ENCODE measurements around the gene PRKG2. TPM values are rescaled to one million over a fixed set of nuclear protein-coding genes. Genes with fewer than 3 reads are reported as not detected.

PRKG2 gene
- polyA plus RNA-seq, 1 donor (not counting 4 experiments of a cell fraction or from before 2014, with no cell fraction given): 0.68 TPM

- H4K20me1 ChIP-seq (ENCODE audit: control insufficient read depth, extremely low read depth, insufficient read depth, low read length): no peaks in the 10 kb centered on the region
- no peaks in the 10 kb centered on the region for H3K9me1 ChIP-seq (ENCODE audit: control insufficient read depth, extremely low read depth, insufficient read depth, low read length)
- H3K9ac ChIP-seq (ENCODE audit: control insufficient read depth, extremely low read depth, insufficient read depth, low read length): no peak overlapping the region
- no peak overlapping the region for H3K27ac ChIP-seq (ENCODE audit: control insufficient read depth, insufficient read depth, low read length)
- dilution Hi-C loops (cut with MboI; ENCODE audit: extremely low pct_ligation_motif_present, low sequenced_read_pairs): no loop called here
- no peaks in the 10 kb centered on the region for H3K79me2 ChIP-seq (ENCODE audit: control insufficient read depth, insufficient read depth, low read length)
- TF ChIP-seq CTCF (optimal IDR thresholded peaks at IDR 0.05 in 1 of 3, IDR thresholded peaks at IDR 0.05 in 1 of 3, conservative IDR thresholded peaks at IDR 0.05 in 1 of 3; ENCODE audit: extremely low read depth in 1 of 3, insufficient read depth in 2 of 3, low read length in 3 of 3): no peak
- no peak for TF ChIP-seq EZH2 (IDR thresholded peaks at IDR 0.05; ENCODE audit: low read length)
- no peaks in the 10 kb centered on the region for H3K9me3 ChIP-seq (ENCODE audit: control insufficient read depth, low read depth, low read length)
- FAIRE-seq: no peak
- peaks cover 5% of the 10 kb centered on the region for H3K27me3 ChIP-seq (ENCODE audit: control insufficient read depth, extremely low read depth, insufficient read depth, low read length)
- H2AFZ ChIP-seq (ENCODE audit: control insufficient read depth, low read length): no peak overlapping the region
- H3K4me3 ChIP-seq (ENCODE audit: control insufficient read depth in 2 of 3, extremely low read depth in 1 of 3, insufficient read depth in 2 of 3, low read depth in 1 of 3, low read length in 3 of 3): no peak overlapping the region
- H3K4me1 ChIP-seq (ENCODE audit: control insufficient read depth, extremely low read depth, insufficient read depth, low read length): no peaks in the 10 kb centered on the region
- no peaks in the 10 kb centered on the region for H3K36me3 ChIP-seq (ENCODE audit: control insufficient read depth in 2 of 2, extremely low read depth in 1 of 2, insufficient read depth in 2 of 2, low read length in 2 of 2)
- no peak for DNase-seq (ENCODE audit: low read depth, low spot score)
- no peak overlapping the region for H3K4me2 ChIP-seq (ENCODE audit: control insufficient read depth, extremely low read depth, insufficient read depth, low read depth, low read length)
Measured at GRCh38 chr4:81255524-81255923, 40.5 kb upstream of the PRKG2 start.

- Histone ChIP-seq H3K36me3 (ENCODE audit: control insufficient read depth in 2 of 2, extremely low read depth in 1 of 2, insufficient read depth in 2 of 2, low read length in 2 of 2) (no peaks in the 10 kb centered on the region), H3K4me1 (ENCODE audit: control insufficient read depth, extremely low read depth, insufficient read depth, low read length) (no peaks in the 10 kb centered on the region), H3K79me2 (ENCODE audit: control insufficient read depth, insufficient read depth, low read length) (no peaks in the 10 kb centered on the region), H3K9me3 (ENCODE audit: control insufficient read depth, low read depth, low read length) (no peaks in the 10 kb centered on the region), H3K4me3 (ENCODE audit: control insufficient read depth in 2 of 3, extremely low read depth in 1 of 3, insufficient read depth in 2 of 3, low read depth in 1 of 3, low read length in 3 of 3) (no peak overlapping the region), H4K20me1 (ENCODE audit: control insufficient read depth, extremely low read depth, insufficient read depth, low read length) (no peaks in the 10 kb centered on the region), H3K9ac (ENCODE audit: control insufficient read depth, extremely low read depth, insufficient read depth, low read length) (no peak overlapping the region), H3K27me3 (ENCODE audit: control insufficient read depth, extremely low read depth, insufficient read depth, low read length) (peaks cover 3% of the 10 kb centered on the region), H3K9me1 (ENCODE audit: control insufficient read depth, extremely low read depth, insufficient read depth, low read length) (no peaks in the 10 kb centered on the region), H3K27ac (ENCODE audit: control insufficient read depth, insufficient read depth, low read length) (no peak overlapping the region), H2AFZ (ENCODE audit: control insufficient read depth, low read length) (no peak overlapping the region), H3K4me2 (ENCODE audit: control insufficient read depth, extremely low read depth, insufficient read depth, low read depth, low read length) (no peak overlapping the region)
- dilution Hi-C loops (cut with MboI; ENCODE audit: extremely low pct_ligation_motif_present, low sequenced_read_pairs): no loop called here
- DNase-seq (ENCODE audit: low read depth, low spot score) (no peak), FAIRE-seq (no peak)
- TF ChIP-seq EZH2 (IDR thresholded peaks at IDR 0.05; ENCODE audit: low read length) (no peak), CTCF (optimal IDR thresholded peaks at IDR 0.05 in 1 of 3, IDR thresholded peaks at IDR 0.05 in 1 of 3, conservative IDR thresholded peaks at IDR 0.05 in 1 of 3; ENCODE audit: extremely low read depth in 1 of 3, insufficient read depth in 2 of 3, low read length in 3 of 3) (no peak)
Measured at GRCh38 chr4:81250430-81250829, 35.4 kb upstream of the PRKG2 start.
